Transverse colon (tissue), 3 donors: ENCODE data around the gene FNDC4.

Source experiments
- CTCF ChIP-seq, 5 experiments: fragments of 200-600 bp in 3 of 5; fragments of 450-650 bp in 2 of 5; sonication (generic) in 3 of 5; IDR thresholded peaks; 1 replicate in 2 of 5; 2 replicates in 3 of 5; pipeline ENCODE4 v1.5.1; 2016 to 2017; ENCODE audit warnings: antibody characterized with exemption in 5 of 5, inconsistent platforms in 3 of 5, mild to moderate bottlenecking in 2 of 5, moderate library complexity in 1 of 5
- POLR2A ChIP-seq: fragments of 450-650 bp; IDR thresholded peaks from one replicate; pipeline ENCODE4 v1.6.1; 2016; ENCODE audit warnings: antibody characterized with exemption, mild to moderate bottlenecking, moderate library complexity

DNA sequence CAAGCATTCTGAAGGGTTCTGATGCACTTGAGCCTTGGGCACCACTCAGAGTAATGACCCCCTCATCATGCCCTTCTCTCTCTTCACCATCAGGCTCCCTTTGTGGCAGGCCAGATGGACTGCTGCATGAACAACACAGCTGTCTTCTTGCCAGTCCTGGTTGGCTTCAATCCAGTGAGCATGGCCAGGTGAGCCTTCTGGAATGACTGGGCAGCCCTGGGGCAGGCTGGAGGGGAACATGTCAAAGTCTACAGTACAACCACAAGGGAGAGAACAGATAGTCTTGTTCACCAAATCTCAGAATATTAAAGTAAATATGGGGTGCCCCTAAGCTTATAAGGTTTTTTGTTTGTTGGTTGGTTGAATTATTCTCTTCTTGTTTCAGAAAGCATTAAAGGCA lies 6.0 kb upstream of the FNDC4 start:
- TF ChIP-seq CTCF (IDR thresholded peaks at IDR 0.05) (no peak), POLR2A (no peak)
